ENCODE measurements around the gene ZNF286A. TPM values are rescaled to one million over a fixed set of nuclear protein-coding genes. Genes with fewer than 3 reads are reported as not detected.

ZNF286A gene
- total RNA-seq, 6 donors from 2014 or later, result 10.0 to 23.5 (median 14.7) TPM

Small RNA genes within 50 kb of the gene (small RNA-seq; reads per million reads assigned to genes)
- 0 reads per million in 4 donors for gene ZNF29P

Other genes with a start within 250 kb of the ZNF286A start
- 10 to 100 TPM in 2 of 6 donors, 1 to 10 TPM in 3, not detected in 1; 4.7 to 38.8 (median 5.8) TPM for gene CDRT4, start 232.1 kb upstream of the ZNF286A start, total RNA-seq
- gene TVP23C, start 136.3 kb upstream of the ZNF286A start, total RNA-seq, result 10 to 100 TPM; 15.3 to 54.0 (median 17.4) TPM
- gene FBXW10B, start 80.0 kb upstream of the ZNF286A start, total RNA-seq, result 10 to 100 TPM in 1 of 6 donors, 1 to 10 TPM in 4, under 1 TPM in 1; 0.34 to 11.1 (median 2.7) TPM
- 10 to 100 TPM; 15.7 to 63.2 (median 27.5) TPM for gene TRIM16, start 15.4 kb upstream of the ZNF286A start, total RNA-seq
- gene TBC1D26, start 32.5 kb downstream of the ZNF286A start, total RNA-seq, result 1 to 10 TPM in 1 of 6 donors, under 1 TPM in 1, not detected in 4; 0.11 to 5.7 TPM
- 10 to 100 TPM in 3 of 6 donors, 1 to 10 TPM in 3; 4.2 to 18.8 (median 9.4) TPM for gene ADORA2B, start 245.4 kb downstream of the ZNF286A start, total RNA-seq

All from upper lobe of left lung (tissue), 6 donors.